SK-N-SH (cell line): ENCODE results near the gene EFNA3. TPM values are rescaled to one million over a fixed set of nuclear protein-coding genes. Genes with fewer than 3 reads are reported as not detected.

Source experiments
- CTCF ChIA-PET: fragments of 300-600, 350-600 bp; formaldehyde crosslinking; extraction: SDS; loops from one replicate; lab custom pipeline; 2021; lab: Yijun Ruan, JAX
- POLR2A ChIA-PET: fragments of 350-600 bp; sonication (Branson Sonifier 250); formaldehyde crosslinking; extraction: SDS; loops from one replicate; lab custom pipeline; 2020; ENCODE audit warnings: antibody characterized with exemption, inconsistent platforms; lab: Yijun Ruan, JAX
- DNase-seq: peaks from one replicate; pipeline ENCODE4 v3.0.0; 2012
- H2AFZ ChIP-seq: fragments of 200-600 bp; sonication (generic); 2 replicates; pipeline ENCODE4 v1.8.1; 2016; ENCODE audit warnings: antibody characterized with exemption, mild to moderate bottlenecking, low read depth
- H3F3A ChIP-seq: fragments of 200-600 bp; sonication (generic); replicated peaks from 2 replicates; pipeline ENCODE3; 2016; ENCODE audit warnings: antibody characterized with exemption, mild to moderate bottlenecking; ENCODE audit not compliant: insufficient read depth
- H3K27ac ChIP-seq, 2 experiments: fragments of 200-500 bp in 1 of 2; fragments of 200-600 bp in 1 of 2; sonication (Bioruptor generic) in 1 of 2; sonication (generic), shearing (Covaris generic) in 1 of 2; 2 replicates each; pipeline versions ENCODE4 v1.5.1 to v1.6.1; 2014 to 2016; ENCODE audit warnings: low read depth in 2 of 2, inconsistent platforms in 1 of 2, low read length in 1 of 2, mild to moderate bottlenecking in 1 of 2, mixed read lengths in 1 of 2
- H3K27me3 ChIP-seq: fragments of 200-600 bp; sonication (generic), shearing (Covaris generic); 2 replicates; pipeline ENCODE4 v1.6.1; 2016; ENCODE audit warnings: mixed run types; ENCODE audit not compliant: insufficient read depth
- H3K36me3 ChIP-seq, 2 experiments: fragments of 200-500 bp in 1 of 2; fragments of 200-600 bp in 1 of 2; sonication (Bioruptor generic) in 1 of 2; sonication (generic) in 1 of 2; replicated peaks in 1 of 2; 2 replicates each; pipeline versions ENCODE3 to v1.5.1; 2014 to 2016; ENCODE audit warnings: low read length in 1 of 2, mild to moderate bottlenecking in 1 of 2; ENCODE audit not compliant: insufficient read depth in 2 of 2, control insufficient read depth in 1 of 2
- H3K4me1 ChIP-seq, 2 experiments: fragments of 200-500 bp in 1 of 2; fragments of 200-600 bp in 1 of 2; sonication (Bioruptor generic) in 1 of 2; sonication (generic), shearing (Covaris generic) in 1 of 2; 2 replicates each; pipeline versions ENCODE4 v1.5.1 to v1.6.1; 2014 to 2016; ENCODE audit warnings: low read depth in 1 of 2, low read length in 1 of 2, mixed run types in 1 of 2; ENCODE audit not compliant: insufficient read depth in 2 of 2, control insufficient read depth in 1 of 2
- H3K4me2 ChIP-seq: fragments of 200-600 bp; sonication (generic), shearing (Covaris generic); 2 replicates; pipeline ENCODE4 v1.6.1; 2017; ENCODE audit warnings: mixed run types
- H3K4me3 ChIP-seq, 2 experiments: fragments of 200-500 bp in 1 of 2; fragments of 200-600 bp in 1 of 2; sonication (Bioruptor generic) in 1 of 2; sonication (generic), shearing (Covaris generic) in 1 of 2; 2 replicates each; pipeline versions ENCODE4 v1.5.1 to v1.8.1; 2014 to 2016; ENCODE audit warnings: low read depth in 2 of 2, inconsistent platforms in 1 of 2, low read length in 1 of 2, mild to moderate bottlenecking in 1 of 2, mixed read lengths in 1 of 2, moderate library complexity in 1 of 2
- H3K79me2 ChIP-seq: fragments of 200-600 bp; sonication (generic); 2 replicates; pipeline ENCODE4 v1.8.1; 2017; ENCODE audit warnings: mild to moderate bottlenecking; ENCODE audit not compliant: insufficient read depth
- H3K9ac ChIP-seq: fragments of 200-600 bp; sonication (generic); 2 replicates; pipeline ENCODE4 v1.6.1; 2017; ENCODE audit warnings: mixed run types
- H3K9me2 ChIP-seq: fragments of 200-600 bp; sonication (generic); 2 replicates; pipeline ENCODE4 v1.6.1; 2017; ENCODE audit warnings: mixed run types
- H3K9me3 ChIP-seq: fragments of 200-600 bp; sonication (generic); 2 replicates; pipeline ENCODE4 v1.6.1; 2017; ENCODE audit warnings: mixed run types, mild to moderate bottlenecking, moderate library complexity
- H4K20me1 ChIP-seq: fragments of 200-600 bp; sonication (generic); 2 replicates; pipeline ENCODE4 v1.6.1; 2017; ENCODE audit warnings: mild to moderate bottlenecking, mixed run types; ENCODE audit not compliant: insufficient read depth
- EP300 ChIP-seq, 2 experiments: IDR thresholded peaks; 2 replicates each; pipeline versions ENCODE4 v1.4.0 to v1.6.1; 2012; ENCODE audit warnings: borderline replicate concordance in 1 of 2, low read depth in 1 of 2, low read length in 1 of 2
- FOSL2 ChIP-seq: IDR thresholded peaks from 2 replicates; pipeline ENCODE4 v1.4.0; 2012; ENCODE audit warnings: low read depth, mild to moderate bottlenecking, moderate library complexity, borderline replicate concordance
- GABPA ChIP-seq: IDR thresholded peaks from 2 replicates; pipeline ENCODE4 v1.4.0; 2012; ENCODE audit warnings: low read depth, mild to moderate bottlenecking
- GATA2 ChIP-seq: sonication (generic); formaldehyde crosslinking; IDR thresholded peaks from 2 replicates; pipeline ENCODE4 v1.5.0; 2020; ENCODE audit warnings: mild to moderate bottlenecking, missing genetic modification reagents
- JUND ChIP-seq: IDR thresholded peaks from 2 replicates; pipeline ENCODE4 v1.4.0; 2012
- MXI1 ChIP-seq: IDR thresholded peaks from 2 replicates; pipeline ENCODE4 v1.6.1; 2012; ENCODE audit warnings: mild to moderate bottlenecking, low read depth, low read length, improper control_type of control experiment
- POLR2AphosphoS5 ChIP-seq: IDR thresholded peaks from 2 replicates; pipeline ENCODE4 v1.6.1; 2012; ENCODE audit warnings: low read depth, low read length
- RCOR1 ChIP-seq: fragments of 150-350 bp; IDR thresholded peaks from 2 replicates; pipeline ENCODE4 v1.6.1; 2017; ENCODE audit warnings: antibody characterized with exemption, low read length
- RFX5 ChIP-seq: IDR thresholded peaks from 2 replicates; pipeline ENCODE4 v1.6.1; 2012; ENCODE audit warnings: mild to moderate bottlenecking, improper control_type of control experiment, low read length
- SIN3A ChIP-seq: IDR thresholded peaks from 2 replicates; pipeline ENCODE4 v1.6.1; 2012; ENCODE audit warnings: low read depth, mild to moderate bottlenecking, low read length, moderate library complexity, borderline replicate concordance
- TEAD4 ChIP-seq: IDR thresholded peaks from 2 replicates; pipeline ENCODE4 v1.4.0; 2012; ENCODE audit warnings: mild to moderate bottlenecking, borderline replicate concordance; ENCODE audit not compliant: insufficient read depth
- USF1 ChIP-seq: IDR thresholded peaks from 2 replicates; pipeline ENCODE4 v1.4.0; 2012; ENCODE audit warnings: low read depth, borderline replicate concordance
- ZBTB33 ChIP-seq: IDR thresholded peaks from 2 replicates; pipeline ENCODE4 v1.4.0; 2012; ENCODE audit warnings: low read depth, borderline replicate concordance
- WGBS: methylation state at CpG from one replicate; pipeline ENCODE4 v1.1.6; 2017; ENCODE audit warnings: low lambda C conversion rate; 5-methylcytosine and 5-hydroxymethylcytosine counted together
- polyA plus RNA-seq, 3 experiments: library from polyadenylated mRNA; depleted of rRNA; stranded (reverse); fragments of >200 nt; gene quantifications; 2 replicates each; pipeline ENCODE4 v1.2.3, GENCODE V29; 2012
- TF ChIP-seq, protein P1 (sequence below): IDR thresholded peaks from 2 replicates; pipeline ENCODE4 v1.4.0; 2012; ENCODE audit warnings: low read depth

The EFNA3 gene
- polyA plus RNA-seq, 1 of the 3 experiments (the other 2 are of a cell fraction) = 6.0 TPM

GRCh38 chr1:155064111-155064831 lies 14.4 kb upstream of the EFNA3 start:
- Histone ChIP-seq H2AFZ (peak overlapping the region; percentile 83; the same call in 1 of the 2 replicates), H3K9ac (peak overlapping the region; percentile 89), H3K4me1 (peaks cover 0 to 27% of the 10 kb centered on the region in 2 experiments; a peak in 2 of 4 replicates), H3K27ac (peak overlapping the region; percentile 83 to 85)
- peak; percentile 83 for DNase-seq
- POLR2A ChIA-PET = interaction anchor here (1.0 to 1.1 kb wide), 3 partner anchors 15 to 96 kb away, joined by 3 to 5 read pairs (median 3); partner anchors contain the start of gene EFNA3
- TF ChIP-seq RCOR1 = 0 out of 2 replicates have a peak, but pooled peaks have one; percentile 50
- no peak for TF ChIP-seq POLR2AphosphoS5
- TF ChIP-seq GATA2 = peak; percentile 23; the same call in 1 of the 2 replicates
- TF ChIP-seq, all 33 proteins: peak for 2
- WGBS = 24% methylated on average over 6 of the region's 14 CpGs
- H3K9me2 ChIP-seq = no peaks in the 10 kb centered on the region
- no peaks in the 10 kb centered on the region for H3K9me3 ChIP-seq
- peaks cover 22% of the 10 kb centered on the region for H3K79me2 ChIP-seq
- H3K27me3 ChIP-seq = no peaks in the 10 kb centered on the region
- H4K20me1 ChIP-seq = no peaks in the 10 kb centered on the region
- H3K4me3 ChIP-seq = peak overlapping the region; percentile 79 to 92
- CTCF ChIA-PET = interaction anchor here (1.0 to 29.9 kb wide), 6 partner anchors 14 to 101 kb away, joined by 3 to 573 read pairs (median 24); partner anchors contain the start of genes ADAM15, DCST1, DCST2 and EFNA3
- H3K36me3 ChIP-seq = peaks cover 0 to 9% of the 10 kb centered on the region in 2 experiments
- peaks cover 9% of the 10 kb centered on the region for H3F3A ChIP-seq
- peak overlapping the region; percentile 88 for H3K4me2 ChIP-seq

DNA sequence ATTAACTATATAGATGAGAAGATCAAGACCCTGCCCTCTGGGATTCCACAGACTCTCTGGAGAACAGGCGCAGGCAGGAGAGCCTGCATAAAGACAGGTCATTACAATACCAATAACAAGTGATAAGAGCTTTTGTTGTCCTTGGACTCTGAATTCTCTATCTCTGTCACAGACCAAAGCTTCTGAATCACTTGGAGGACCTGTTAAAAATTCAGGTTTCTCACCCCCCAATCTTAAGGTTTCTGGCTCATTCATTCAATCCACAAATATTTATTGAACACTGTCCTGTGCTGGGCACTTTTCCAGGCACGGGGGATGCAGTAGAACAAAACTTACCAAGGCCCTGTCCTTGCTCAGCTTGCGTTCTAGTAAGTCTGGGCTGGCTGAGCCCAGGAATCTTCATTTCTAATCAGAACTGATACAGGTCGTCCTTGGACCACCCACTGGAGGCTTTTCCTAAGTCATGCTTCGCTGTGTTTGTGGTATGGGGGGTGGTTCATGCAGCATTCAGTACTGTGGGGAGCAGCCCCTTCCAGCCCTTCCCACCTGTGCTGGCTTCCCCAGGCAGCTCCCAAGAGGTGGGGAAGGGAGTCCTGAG lies 13.7 kb upstream of the EFNA3 start:
- Histone ChIP-seq H3K9me3 (no peaks in the 10 kb centered on the region), H3K27ac (no peak overlapping the region)
- TF ChIP-seq ZBTB33 (no peak), USF1 (no peak), SIN3A (no peak), MXI1 (no peak), FOSL2 (no peak), EP300 (IDR thresholded peaks at IDR 0.05; ENCODE audit: borderline replicate concordance in 1 of 2, low read depth in 1 of 2, low read length in 1 of 2) (no peak), JUND (no peak), RCOR1 (no peak), RFX5 (no peak), TEAD4 (no peak), GABPA (no peak)
- TF ChIP-seq, protein P1, sequence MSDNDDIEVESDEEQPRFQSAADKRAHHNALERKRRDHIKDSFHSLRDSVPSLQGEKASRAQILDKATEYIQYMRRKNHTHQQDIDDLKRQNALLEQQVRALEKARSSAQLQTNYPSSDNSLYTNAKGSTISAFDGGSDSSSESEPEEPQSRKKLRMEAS = no peak
- TF ChIP-seq, all 33 proteins: peak for 0
- H3K4me2 ChIP-seq = peak overlapping the region; percentile 88
- H3K9me2 ChIP-seq = no peaks in the 10 kb centered on the region
- 97% methylated on average over 5 of the region's 5 CpGs for WGBS
- peaks cover 0 to 12% of the 10 kb centered on the region in 2 experiments for H3K36me3 ChIP-seq
- H2AFZ ChIP-seq = no peak overlapping the region
- H3K4me1 ChIP-seq = peaks cover 0 to 33% of the 10 kb centered on the region in 2 experiments; a peak in 2 of 4 replicates
- CTCF ChIA-PET = interaction anchor here (1.0 to 29.9 kb wide), 5 partner anchors 13 to 47 kb away, joined by 3 to 573 read pairs (median 36); partner anchors contain the start of genes ADAM15, DCST1, DCST2 and EFNA3
- DNase-seq = no peak
- H3F3A ChIP-seq = peaks cover 9% of the 10 kb centered on the region
- peak overlapping the region; percentile 79 to 92 for H3K4me3 ChIP-seq
- peak overlapping the region; percentile 89; the same call in 1 of the 2 replicates for H3K9ac ChIP-seq
- peaks cover 22% of the 10 kb centered on the region for H3K79me2 ChIP-seq
- H4K20me1 ChIP-seq = no peaks in the 10 kb centered on the region
- no peaks in the 10 kb centered on the region for H3K27me3 ChIP-seq
- POLR2A ChIA-PET = interaction anchor here (1.0 to 1.1 kb wide), 3 partner anchors 14 to 96 kb away, joined by 3 to 5 read pairs (median 3); partner anchors contain the start of gene EFNA3
